Breast epithelium (tissue), 3 donors: Measurements from ENCODE around the gene RHBDL2.

Source experiments
- POLR2A ChIP-seq: fragments of 450-650 bp; IDR thresholded peaks from one replicate; pipeline ENCODE4 v1.6.1; 2016; ENCODE audit warnings: antibody characterized with exemption, mild to moderate bottlenecking, moderate library complexity
- POLR2AphosphoS5 ChIP-seq, 3 donors: sonication (generic); formaldehyde crosslinking; IDR thresholded peaks; one replicate each; pipeline ENCODE4 v1.6.1; 2017; ENCODE audit warnings: antibody characterized with exemption in 3 of 3
- TF ChIP-seq, protein P1 (sequence below), 3 donors: fragments of 450-650 bp; IDR thresholded peaks; one replicate each; pipeline ENCODE4 v1.5.1; 2016 to 2017; ENCODE audit warnings: antibody characterized with exemption in 3 of 3, mild to moderate bottlenecking in 3 of 3, moderate library complexity in 3 of 3

DNA sequence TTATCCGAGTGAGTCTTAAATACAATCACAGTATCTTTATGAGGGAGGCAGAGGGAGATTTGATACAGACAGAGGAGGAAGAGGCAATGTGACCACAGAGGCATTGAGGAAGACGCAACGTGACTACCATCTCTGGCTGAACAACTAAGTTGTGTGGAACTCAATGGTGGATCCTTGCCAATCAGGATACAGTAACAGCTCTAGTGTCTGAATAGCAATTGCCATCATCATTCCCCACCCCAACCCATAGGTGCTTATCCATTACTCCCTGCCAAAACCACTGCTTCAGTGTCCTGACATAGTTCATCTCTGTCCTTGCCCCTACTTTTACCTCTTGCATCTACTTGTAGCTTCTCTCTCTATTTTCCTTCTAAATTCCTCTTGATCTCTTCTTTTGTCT, 20.5 kb upstream of the RHBDL2 start:
- no peak for TF ChIP-seq POLR2A
- TF ChIP-seq POLR2AphosphoS5 (IDR thresholded peaks at IDR 0.05): no peak
- TF ChIP-seq, protein P1, sequence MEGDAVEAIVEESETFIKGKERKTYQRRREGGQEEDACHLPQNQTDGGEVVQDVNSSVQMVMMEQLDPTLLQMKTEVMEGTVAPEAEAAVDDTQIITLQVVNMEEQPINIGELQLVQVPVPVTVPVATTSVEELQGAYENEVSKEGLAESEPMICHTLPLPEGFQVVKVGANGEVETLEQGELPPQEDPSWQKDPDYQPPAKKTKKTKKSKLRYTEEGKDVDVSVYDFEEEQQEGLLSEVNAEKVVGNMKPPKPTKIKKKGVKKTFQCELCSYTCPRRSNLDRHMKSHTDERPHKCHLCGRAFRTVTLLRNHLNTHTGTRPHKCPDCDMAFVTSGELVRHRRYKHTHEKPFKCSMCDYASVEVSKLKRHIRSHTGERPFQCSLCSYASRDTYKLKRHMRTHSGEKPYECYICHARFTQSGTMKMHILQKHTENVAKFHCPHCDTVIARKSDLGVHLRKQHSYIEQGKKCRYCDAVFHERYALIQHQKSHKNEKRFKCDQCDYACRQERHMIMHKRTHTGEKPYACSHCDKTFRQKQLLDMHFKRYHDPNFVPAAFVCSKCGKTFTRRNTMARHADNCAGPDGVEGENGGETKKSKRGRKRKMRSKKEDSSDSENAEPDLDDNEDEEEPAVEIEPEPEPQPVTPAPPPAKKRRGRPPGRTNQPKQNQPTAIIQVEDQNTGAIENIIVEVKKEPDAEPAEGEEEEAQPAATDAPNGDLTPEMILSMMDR (IDR thresholded peaks at IDR 0.05): no peak
